Measurements from ENCODE around the gene SGF29.
"Not testable (repeated sequence)": the region's sequence is repeated elsewhere in the genome, so short reads cannot be mapped to it uniquely, and the experiment has no call there.

The SGF29 gene

GRCh38 chr16:28597692-28598261, 44.1 kb downstream of the SGF29 start:
- DNase-seq, result no peak

GRCh38 chr16:28599377-28600285, 45.9 kb downstream of the SGF29 start:
- not testable (repeated sequence) for DNase-seq

GRCh38 chr16:28600965-28601364, 47.2 kb downstream of the SGF29 start:
- not testable (repeated sequence) for DNase-seq

GRCh38 chr16:28601589-28601988, 47.9 kb downstream of the SGF29 start:
- not testable (repeated sequence) for DNase-seq

GRCh38 chr16:28602062-28602461, 48.3 kb downstream of the SGF29 start:
- DNase-seq, result not testable (repeated sequence)

- DNase-seq, result no peak
Observed at GRCh38 chr16:28602529-28602928, 48.8 kb downstream of the SGF29 start.

- DNase-seq, result no peak
Observed at GRCh38 chr16:28603381-28604185, 49.9 kb downstream of the SGF29 start.

- DNase-seq, result no peak
Observed at GRCh38 chr16:28604186-28604565, 50.5 kb downstream of the SGF29 start.

- no peak for DNase-seq
Observed at GRCh38 chr16:28606291-28607115, 52.8 kb downstream of the SGF29 start.

- no peak for DNase-seq
Observed at GRCh38 chr16:28607116-28607623, 53.5 kb downstream of the SGF29 start.

- DNase-seq, result not testable (repeated sequence)
Observed at GRCh38 chr16:28607681-28608495, 54.2 kb downstream of the SGF29 start.

- not testable (repeated sequence) for DNase-seq
Observed at GRCh38 chr16:28608496-28608808, 54.7 kb downstream of the SGF29 start.

GRCh38 chr16:28608867-28609596, 55.3 kb downstream of the SGF29 start:
- DNase-seq, result not testable (repeated sequence)

GRCh38 chr16:28609631-28610594, 56.2 kb downstream of the SGF29 start, which contains the start of gene SULT1A1:
SULT1A1 (minus strand) TSS chr16:28610044; CDS start chr16:28608855, 1,189 bp downstream.
- no peak for DNase-seq

- DNase-seq, result no peak
Observed at GRCh38 chr16:28610595-28611191, 57.0 kb downstream of the SGF29 start.

GRCh38 chr16:28612359-28613280, 58.9 kb downstream of the SGF29 start:
- DNase-seq, result not testable (repeated sequence)

GRCh38 chr16:28613912-28614311, 60.2 kb downstream of the SGF29 start:
- DNase-seq, result not testable (repeated sequence)

GRCh38 chr16:28614561-28614960, 60.8 kb downstream of the SGF29 start:
- DNase-seq, result not testable (repeated sequence)

Data from activated naive CD4-positive, alpha-beta T cell (primary cell).